Neutrophil (primary cell): ENCODE measurements around the gene NTRK2.

Source experiments
- H3K27ac ChIP-seq: fragments of 200-600 bp; sonication (generic); 2 replicates; pipeline ENCODE4 v1.5.1; 2016; ENCODE audit warnings: mild to moderate bottlenecking, moderate library complexity
- H3K27me3 ChIP-seq: fragments of 200-600 bp; sonication (generic); 2 replicates; pipeline ENCODE4 v1.6.0; 2016; ENCODE audit warnings: mild to moderate bottlenecking
- H3K36me3 ChIP-seq: fragments of 200-600 bp; sonication (generic); 2 replicates; pipeline ENCODE4 v1.5.1; 2017
- H3K4me1 ChIP-seq, 2 experiments: fragments of 200-600 bp in 1 of 2; sonication (generic) in 1 of 2; 1 replicate in 1 of 2; 2 replicates in 1 of 2; pipeline versions ENCODE4 v1.5.1 to v1.6.1; 2013 to 2016; ENCODE audit warnings: low read depth in 1 of 2, low read length in 1 of 2, mild to moderate bottlenecking in 1 of 2, moderate library complexity in 1 of 2; ENCODE audit not compliant: control insufficient read depth in 1 of 2, insufficient read depth in 1 of 2
- H3K4me3 ChIP-seq, 2 experiments: fragments of 200-600 bp in 1 of 2; sonication (generic) in 1 of 2; 1 replicate in 1 of 2; 2 replicates in 1 of 2; pipeline ENCODE4 v1.5.1; 2013 to 2016; ENCODE audit warnings: low read depth in 1 of 2, low read length in 1 of 2, mild to moderate bottlenecking in 1 of 2, moderate library complexity in 1 of 2
- H3K9me3 ChIP-seq: fragments of 200-600 bp; sonication (generic); 2 replicates; pipeline ENCODE4 v1.5.1; 2016
- TF ChIP-seq, protein P1 (sequence below): fragments of 200-600 bp; sonication (generic); IDR thresholded peaks from 2 replicates; pipeline ENCODE4 v1.5.1; 2016; ENCODE audit warnings: antibody characterized with exemption

Gene NTRK2

GRCh38 chr9:84731696-84732095 is 62.2 kb downstream of the NTRK2 start:
- H3K4me3 ChIP-seq, result no peak overlapping the region
- no peak overlapping the region for H3K27ac ChIP-seq
- TF ChIP-seq, protein P1, sequence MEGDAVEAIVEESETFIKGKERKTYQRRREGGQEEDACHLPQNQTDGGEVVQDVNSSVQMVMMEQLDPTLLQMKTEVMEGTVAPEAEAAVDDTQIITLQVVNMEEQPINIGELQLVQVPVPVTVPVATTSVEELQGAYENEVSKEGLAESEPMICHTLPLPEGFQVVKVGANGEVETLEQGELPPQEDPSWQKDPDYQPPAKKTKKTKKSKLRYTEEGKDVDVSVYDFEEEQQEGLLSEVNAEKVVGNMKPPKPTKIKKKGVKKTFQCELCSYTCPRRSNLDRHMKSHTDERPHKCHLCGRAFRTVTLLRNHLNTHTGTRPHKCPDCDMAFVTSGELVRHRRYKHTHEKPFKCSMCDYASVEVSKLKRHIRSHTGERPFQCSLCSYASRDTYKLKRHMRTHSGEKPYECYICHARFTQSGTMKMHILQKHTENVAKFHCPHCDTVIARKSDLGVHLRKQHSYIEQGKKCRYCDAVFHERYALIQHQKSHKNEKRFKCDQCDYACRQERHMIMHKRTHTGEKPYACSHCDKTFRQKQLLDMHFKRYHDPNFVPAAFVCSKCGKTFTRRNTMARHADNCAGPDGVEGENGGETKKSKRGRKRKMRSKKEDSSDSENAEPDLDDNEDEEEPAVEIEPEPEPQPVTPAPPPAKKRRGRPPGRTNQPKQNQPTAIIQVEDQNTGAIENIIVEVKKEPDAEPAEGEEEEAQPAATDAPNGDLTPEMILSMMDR, result no peak
- no peaks in the 10 kb centered on the region for H3K4me1 ChIP-seq
- H3K36me3 ChIP-seq, result no peaks in the 10 kb centered on the region
- no peaks in the 10 kb centered on the region for H3K27me3 ChIP-seq
- no peaks in the 10 kb centered on the region for H3K9me3 ChIP-seq

DNA sequence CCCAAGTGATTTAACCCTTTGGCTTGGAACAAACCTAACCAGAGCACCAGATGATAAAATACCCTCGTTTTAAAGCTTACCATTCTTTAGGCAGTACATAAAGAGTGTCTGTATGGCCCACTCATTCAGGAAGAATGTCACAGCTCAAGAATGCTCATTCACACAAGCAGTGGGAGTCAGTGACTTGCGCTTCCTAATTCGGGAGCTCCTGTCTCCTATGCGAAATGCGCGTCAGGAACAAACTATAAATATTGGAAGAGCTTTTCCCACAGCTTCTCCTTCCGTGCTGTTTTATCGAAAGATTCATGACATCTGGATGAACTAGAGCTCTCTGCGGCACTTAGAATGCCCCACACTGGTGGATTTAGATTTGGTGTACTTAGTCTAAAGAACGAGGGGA is 66.6 kb downstream of the NTRK2 start:
- no peaks in the 10 kb centered on the region for H3K27me3 ChIP-seq
- no peaks in the 10 kb centered on the region for H3K9me3 ChIP-seq
- TF ChIP-seq, protein P1, result no peak
- H3K4me1 ChIP-seq, result no peaks in the 10 kb centered on the region
- no peak overlapping the region for H3K4me3 ChIP-seq
- H3K27ac ChIP-seq, result no peak overlapping the region
- no peaks in the 10 kb centered on the region for H3K36me3 ChIP-seq

DNA sequence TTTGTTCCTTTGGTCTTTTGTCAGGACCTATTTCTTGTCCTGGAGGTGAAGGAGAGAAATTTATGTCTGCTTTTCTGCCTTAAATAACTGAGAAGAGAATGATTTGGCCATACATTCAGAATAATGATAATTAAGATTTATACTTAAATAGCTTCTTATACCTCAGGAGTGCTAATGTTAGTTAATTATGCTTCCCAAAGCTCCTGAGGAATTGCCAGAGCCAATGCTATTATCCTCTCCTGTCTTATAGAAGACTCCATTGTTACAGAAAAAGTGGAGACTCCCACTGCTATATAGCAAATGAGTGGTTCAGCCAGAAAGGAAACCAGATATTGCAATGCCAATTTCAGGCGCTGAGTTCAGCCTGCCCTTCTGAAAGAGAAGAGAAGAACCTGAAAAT is 67.0 kb downstream of the NTRK2 start:
- TF ChIP-seq, protein P1, result no peak
- H3K9me3 ChIP-seq, result no peaks in the 10 kb centered on the region
- no peaks in the 10 kb centered on the region for H3K4me1 ChIP-seq
- H3K27ac ChIP-seq, result no peak overlapping the region
- H3K36me3 ChIP-seq, result no peaks in the 10 kb centered on the region
- H3K4me3 ChIP-seq, result no peak overlapping the region
- no peaks in the 10 kb centered on the region for H3K27me3 ChIP-seq

DNA sequence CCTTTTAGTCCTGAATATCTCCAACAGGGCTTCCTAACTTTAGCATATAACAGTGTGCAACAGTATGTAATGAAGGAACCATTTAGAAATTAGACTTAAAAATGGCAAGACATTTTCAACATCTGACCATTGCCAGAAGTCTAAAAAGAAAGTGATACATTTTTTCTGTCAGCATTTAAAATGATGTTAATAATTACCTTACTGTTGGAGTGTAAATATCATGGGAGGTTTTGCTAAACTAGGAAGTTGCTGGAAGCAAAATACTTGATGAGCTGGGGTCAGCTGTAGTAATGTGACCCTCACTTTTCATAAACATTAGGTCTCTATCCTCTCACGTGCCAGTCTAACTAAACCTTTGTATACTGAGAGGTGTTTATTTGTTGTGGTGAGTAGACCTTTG is 68.8 kb downstream of the NTRK2 start:
- Histone ChIP-seq H3K27me3 (no peaks in the 10 kb centered on the region), H3K4me3 (no peak overlapping the region), H3K4me1 (no peaks in the 10 kb centered on the region), H3K36me3 (no peaks in the 10 kb centered on the region), H3K9me3 (no peaks in the 10 kb centered on the region), H3K27ac (no peak overlapping the region)
- TF ChIP-seq, protein P1, result no peak

- TF ChIP-seq, protein P1, result no peak
- Histone ChIP-seq H3K4me3 (no peak overlapping the region), H3K36me3 (no peaks in the 10 kb centered on the region), H3K9me3 (no peaks in the 10 kb centered on the region), H3K4me1 (no peaks in the 10 kb centered on the region), H3K27me3 (no peaks in the 10 kb centered on the region), H3K27ac (no peak overlapping the region)
Observed at GRCh38 chr9:84742261-84742660, 72.7 kb downstream of the NTRK2 start.

GRCh38 chr9:84744195-84744594 is 74.7 kb downstream of the NTRK2 start:
- Histone ChIP-seq H3K27me3 (no peaks in the 10 kb centered on the region), H3K4me1 (no peaks in the 10 kb centered on the region), H3K27ac (no peak overlapping the region), H3K9me3 (no peaks in the 10 kb centered on the region), H3K36me3 (no peaks in the 10 kb centered on the region), H3K4me3 (no peak overlapping the region)
- TF ChIP-seq, protein P1, result no peak
